Liver (tissue), 9 donors: ENCODE measurements around the gene SPACDR. TPM values are rescaled to one million over a fixed set of nuclear protein-coding genes. Genes with fewer than 3 reads are reported as not detected.

Experiments
- DNase-seq: peaks from one replicate; pipeline ENCODE4 v3.0.0-alpha.2; 2017; ENCODE audit warnings: low spot score
- H3K27ac ChIP-seq, 2 donors: one replicate each; pipeline ENCODE4 v1.7.0; 2013; ENCODE audit warnings: inconsistent platforms in 2 of 2, low read length in 2 of 2, control low read depth in 1 of 2, low read depth in 1 of 2, mild to moderate bottlenecking in 1 of 2
- H3K27me3 ChIP-seq, 4 donors: one replicate each; pipeline versions ENCODE4 v1.6.1 to v1.7.0; 2013; ENCODE audit warnings: low read length in 3 of 4, inconsistent platforms in 1 of 4, mild to moderate bottlenecking in 1 of 4, moderate library complexity in 1 of 4; ENCODE audit not compliant: control insufficient read depth in 4 of 4, insufficient read depth in 4 of 4
- H3K36me3 ChIP-seq, 4 donors: one replicate each; pipeline versions ENCODE4 v1.6.1 to v1.7.0; 2013; ENCODE audit warnings: low read length in 3 of 4, mild to moderate bottlenecking in 3 of 4, low read depth in 1 of 4, moderate library complexity in 1 of 4; ENCODE audit not compliant: control insufficient read depth in 4 of 4, insufficient read depth in 3 of 4
- H3K4me1 ChIP-seq, 4 donors: one replicate each; pipeline versions ENCODE4 v1.6.1 to v1.7.0; 2013; ENCODE audit warnings: low read length in 3 of 4, mild to moderate bottlenecking in 3 of 4, moderate library complexity in 1 of 4; ENCODE audit not compliant: control insufficient read depth in 4 of 4, insufficient read depth in 4 of 4
- H3K4me3 ChIP-seq, 3 donors: one replicate each; pipeline versions ENCODE4 v1.6.1 to v1.7.0; 2013; ENCODE audit warnings: low read length in 3 of 3, control low read depth in 1 of 3, low read depth in 1 of 3, mild to moderate bottlenecking in 1 of 3
- H3K9ac ChIP-seq, 2 donors: one replicate each; pipeline ENCODE4 v1.7.0; 2013; ENCODE audit warnings: low read length in 2 of 2, mild to moderate bottlenecking in 2 of 2, moderate library complexity in 2 of 2, control low read depth in 1 of 2, low read depth in 1 of 2
- H3K9me3 ChIP-seq, 4 donors: one replicate each; pipeline versions ENCODE4 v1.6.1 to v1.7.0; 2013; ENCODE audit warnings: low read length in 3 of 4; ENCODE audit not compliant: control insufficient read depth in 4 of 4
- EGR1 ChIP-seq, 2 donors: IDR thresholded peaks; 2 replicates each; pipeline ENCODE4 v1.6.1; 2016 to 2018; ENCODE audit warnings: antibody characterized with exemption in 2 of 2, low read depth in 2 of 2
- FOXA1 ChIP-seq: IDR thresholded peaks from 2 replicates; pipeline ENCODE4 v1.6.1; 2016; ENCODE audit warnings: antibody characterized with exemption
- FOXA2 ChIP-seq: IDR thresholded peaks from 2 replicates; pipeline ENCODE4 v1.6.1; 2016; ENCODE audit warnings: antibody characterized with exemption
- GABPA ChIP-seq, 2 donors: IDR thresholded peaks in 1 of 2; conservative IDR thresholded peaks in 1 of 2; 2 replicates each; pipeline ENCODE4 v1.6.1; 2016; ENCODE audit warnings: antibody characterized with exemption in 2 of 2, mild to moderate bottlenecking in 1 of 2, moderate library complexity in 1 of 2
- HNF4A ChIP-seq, 2 donors: conservative IDR thresholded peaks; 2 replicates each; pipeline ENCODE4 v1.6.1; 2016; ENCODE audit warnings: antibody characterized with exemption in 2 of 2, mild to moderate bottlenecking in 2 of 2
- HNF4G ChIP-seq: IDR thresholded peaks from 2 replicates; pipeline ENCODE4 v1.6.1; 2016; ENCODE audit warnings: antibody characterized with exemption
- JUND ChIP-seq, 2 donors: IDR thresholded peaks; 2 replicates each; pipeline ENCODE4 v1.6.1; 2016; ENCODE audit warnings: antibody characterized with exemption in 2 of 2
- NR2F2 ChIP-seq: IDR thresholded peaks from 2 replicates; pipeline ENCODE4 v1.6.1; 2016; ENCODE audit warnings: antibody characterized with exemption
- RAD21 ChIP-seq, 2 donors: IDR thresholded peaks; 2 replicates each; pipeline ENCODE4 v1.6.1; 2016; ENCODE audit warnings: antibody characterized with exemption in 2 of 2, mild to moderate bottlenecking in 2 of 2
- RXRA ChIP-seq, 2 donors: IDR thresholded peaks; 2 replicates each; pipeline ENCODE4 v1.6.1; 2017 to 2018; ENCODE audit warnings: antibody characterized with exemption in 2 of 2, mild to moderate bottlenecking in 1 of 2
- SP1 ChIP-seq: IDR thresholded peaks from 2 replicates; pipeline ENCODE4 v1.6.1; 2018; ENCODE audit warnings: antibody characterized with exemption, mild to moderate bottlenecking
- TAF1 ChIP-seq: conservative IDR thresholded peaks from 2 replicates; pipeline ENCODE4 v1.6.1; 2016; ENCODE audit warnings: antibody characterized with exemption, mild to moderate bottlenecking
- YY1 ChIP-seq: IDR thresholded peaks from 2 replicates; pipeline ENCODE4 v1.6.1; 2016; ENCODE audit warnings: antibody characterized with exemption, mild to moderate bottlenecking
- WGBS: extraction: QIAGEN DNeasy Blood & Tissue Kit; methylation state at CpG from one replicate; pipeline ENCODE4 v1.1.7; 2013; 5-methylcytosine and 5-hydroxymethylcytosine counted together
- polyA plus RNA-seq, 2 donors: library from polyadenylated mRNA; stranded (reverse) in 1 of 2; unstranded in 1 of 2; fragments of 200-250 nt in 1 of 2; fragments of >200 nt in 1 of 2; fragmentation: Nextera tagmentation in 1 of 2; extraction: Ambion mirVana in 1 of 2; gene quantifications; one replicate each; pipeline versions ENCODE4 v1.2.1 to v1.2.3, GENCODE V29; 2013 to 2015
- total RNA-seq, 2 donors: library from RNA; depleted of rRNA; stranded (reverse); fragments of >200 nt; gene quantifications; one replicate each; pipeline ENCODE4 v1.2.3, GENCODE V29; 2014
- TF ChIP-seq, protein P1 (sequence below): IDR thresholded peaks from 2 replicates; pipeline ENCODE4 v1.6.1; 2016; ENCODE audit warnings: antibody characterized with exemption
- TF ChIP-seq, protein P2 (sequence below): IDR thresholded peaks from 2 replicates; pipeline ENCODE4 v1.6.1; 2016; ENCODE audit warnings: antibody characterized with exemption
- TF ChIP-seq, protein P3 (sequence below): fragments of 150-350 bp; IDR thresholded peaks from 2 replicates; pipeline ENCODE4 v1.5.1; 2017; ENCODE audit warnings: improper control_type of control experiment, low read depth, low read length; ENCODE audit not compliant: missing input control
- TF ChIP-seq, protein P4 (sequence below): IDR thresholded peaks from 2 replicates; pipeline ENCODE4 v1.6.1; 2016; ENCODE audit warnings: antibody characterized with exemption, mild to moderate bottlenecking
- TF ChIP-seq, protein P5 (sequence below): IDR thresholded peaks from 2 replicates; pipeline ENCODE4 v1.6.1; 2016; ENCODE audit warnings: antibody characterized with exemption
- donor health status: healthy.
- donor health status: healthy.
- donor health status: healthy.
- donor health status: healthy.
- donor health status: healthy.

Gene SPACDR
- total and polyA plus RNA-seq, 4 donors, result 0.06 to 0.33 (median 0.17) TPM; not detected in 1

DNA sequence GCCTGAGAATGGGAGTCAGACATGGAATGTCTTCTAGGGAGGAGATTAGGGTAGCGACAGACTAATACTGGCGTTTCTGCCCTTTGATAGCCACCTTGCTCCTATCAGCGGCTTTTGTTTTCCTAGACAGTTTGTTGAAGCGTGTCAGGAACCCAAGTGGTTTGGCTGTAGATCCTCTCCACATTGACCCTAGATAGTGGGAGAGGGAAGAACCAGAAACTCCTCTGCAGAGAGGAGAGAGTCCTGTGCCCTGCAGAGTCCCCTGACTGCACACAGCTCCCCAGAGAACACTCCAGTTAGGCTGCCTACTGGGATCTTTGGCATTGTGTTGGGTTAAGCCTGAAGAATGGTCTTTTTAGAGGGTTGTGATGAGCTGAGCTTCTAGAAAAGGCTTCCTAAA is 32.0 kb downstream of the SPACDR start:
- no peaks in the 10 kb centered on the region for H3K27me3 ChIP-seq
- peaks cover 12 to 39% (median 29%) of the 10 kb centered on the region in 4 donors for H3K4me1 ChIP-seq
- no peaks in the 10 kb centered on the region for H3K9me3 ChIP-seq
- DNase-seq, result no peak
- H3K9ac ChIP-seq, result no peak overlapping the region
- 76% methylated on average over 4 of the region's 4 CpGs for WGBS
- no peak for TF ChIP-seq JUND (IDR thresholded peaks at IDR 0.05)
- TF ChIP-seq EGR1 (IDR thresholded peaks at IDR 0.05; ENCODE audit: low read depth in 2 of 2), result no peak
- no peak for TF ChIP-seq HNF4A (conservative IDR thresholded peaks at IDR 0.05)
- no peak for TF ChIP-seq HNF4G
- no peak for TF ChIP-seq RXRA (IDR thresholded peaks at IDR 0.05)
- TF ChIP-seq SP1, result no peak
- TF ChIP-seq, protein P1, sequence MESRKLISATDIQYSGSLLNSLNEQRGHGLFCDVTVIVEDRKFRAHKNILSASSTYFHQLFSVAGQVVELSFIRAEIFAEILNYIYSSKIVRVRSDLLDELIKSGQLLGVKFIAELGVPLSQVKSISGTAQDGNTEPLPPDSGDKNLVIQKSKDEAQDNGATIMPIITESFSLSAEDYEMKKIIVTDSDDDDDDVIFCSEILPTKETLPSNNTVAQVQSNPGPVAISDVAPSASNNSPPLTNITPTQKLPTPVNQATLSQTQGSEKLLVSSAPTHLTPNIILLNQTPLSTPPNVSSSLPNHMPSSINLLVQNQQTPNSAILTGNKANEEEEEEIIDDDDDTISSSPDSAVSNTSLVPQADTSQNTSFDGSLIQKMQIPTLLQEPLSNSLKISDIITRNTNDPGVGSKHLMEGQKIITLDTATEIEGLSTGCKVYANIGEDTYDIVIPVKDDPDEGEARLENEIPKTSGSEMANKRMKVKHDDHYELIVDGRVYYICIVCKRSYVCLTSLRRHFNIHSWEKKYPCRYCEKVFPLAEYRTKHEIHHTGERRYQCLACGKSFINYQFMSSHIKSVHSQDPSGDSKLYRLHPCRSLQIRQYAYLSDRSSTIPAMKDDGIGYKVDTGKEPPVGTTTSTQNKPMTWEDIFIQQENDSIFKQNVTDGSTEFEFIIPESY, result no peak
- no peak for TF ChIP-seq FOXA1
- TF ChIP-seq RAD21 (IDR thresholded peaks at IDR 0.05), result no peak
- TF ChIP-seq TAF1, result no peak
- TF ChIP-seq, protein P2, sequence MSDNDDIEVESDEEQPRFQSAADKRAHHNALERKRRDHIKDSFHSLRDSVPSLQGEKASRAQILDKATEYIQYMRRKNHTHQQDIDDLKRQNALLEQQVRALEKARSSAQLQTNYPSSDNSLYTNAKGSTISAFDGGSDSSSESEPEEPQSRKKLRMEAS, result no peak
- no peak for TF ChIP-seq FOXA2
- TF ChIP-seq, protein P3, sequence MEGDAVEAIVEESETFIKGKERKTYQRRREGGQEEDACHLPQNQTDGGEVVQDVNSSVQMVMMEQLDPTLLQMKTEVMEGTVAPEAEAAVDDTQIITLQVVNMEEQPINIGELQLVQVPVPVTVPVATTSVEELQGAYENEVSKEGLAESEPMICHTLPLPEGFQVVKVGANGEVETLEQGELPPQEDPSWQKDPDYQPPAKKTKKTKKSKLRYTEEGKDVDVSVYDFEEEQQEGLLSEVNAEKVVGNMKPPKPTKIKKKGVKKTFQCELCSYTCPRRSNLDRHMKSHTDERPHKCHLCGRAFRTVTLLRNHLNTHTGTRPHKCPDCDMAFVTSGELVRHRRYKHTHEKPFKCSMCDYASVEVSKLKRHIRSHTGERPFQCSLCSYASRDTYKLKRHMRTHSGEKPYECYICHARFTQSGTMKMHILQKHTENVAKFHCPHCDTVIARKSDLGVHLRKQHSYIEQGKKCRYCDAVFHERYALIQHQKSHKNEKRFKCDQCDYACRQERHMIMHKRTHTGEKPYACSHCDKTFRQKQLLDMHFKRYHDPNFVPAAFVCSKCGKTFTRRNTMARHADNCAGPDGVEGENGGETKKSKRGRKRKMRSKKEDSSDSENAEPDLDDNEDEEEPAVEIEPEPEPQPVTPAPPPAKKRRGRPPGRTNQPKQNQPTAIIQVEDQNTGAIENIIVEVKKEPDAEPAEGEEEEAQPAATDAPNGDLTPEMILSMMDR, result no peak
- no peak for TF ChIP-seq YY1
- no peak for TF ChIP-seq NR2F2
- TF ChIP-seq, protein P4, sequence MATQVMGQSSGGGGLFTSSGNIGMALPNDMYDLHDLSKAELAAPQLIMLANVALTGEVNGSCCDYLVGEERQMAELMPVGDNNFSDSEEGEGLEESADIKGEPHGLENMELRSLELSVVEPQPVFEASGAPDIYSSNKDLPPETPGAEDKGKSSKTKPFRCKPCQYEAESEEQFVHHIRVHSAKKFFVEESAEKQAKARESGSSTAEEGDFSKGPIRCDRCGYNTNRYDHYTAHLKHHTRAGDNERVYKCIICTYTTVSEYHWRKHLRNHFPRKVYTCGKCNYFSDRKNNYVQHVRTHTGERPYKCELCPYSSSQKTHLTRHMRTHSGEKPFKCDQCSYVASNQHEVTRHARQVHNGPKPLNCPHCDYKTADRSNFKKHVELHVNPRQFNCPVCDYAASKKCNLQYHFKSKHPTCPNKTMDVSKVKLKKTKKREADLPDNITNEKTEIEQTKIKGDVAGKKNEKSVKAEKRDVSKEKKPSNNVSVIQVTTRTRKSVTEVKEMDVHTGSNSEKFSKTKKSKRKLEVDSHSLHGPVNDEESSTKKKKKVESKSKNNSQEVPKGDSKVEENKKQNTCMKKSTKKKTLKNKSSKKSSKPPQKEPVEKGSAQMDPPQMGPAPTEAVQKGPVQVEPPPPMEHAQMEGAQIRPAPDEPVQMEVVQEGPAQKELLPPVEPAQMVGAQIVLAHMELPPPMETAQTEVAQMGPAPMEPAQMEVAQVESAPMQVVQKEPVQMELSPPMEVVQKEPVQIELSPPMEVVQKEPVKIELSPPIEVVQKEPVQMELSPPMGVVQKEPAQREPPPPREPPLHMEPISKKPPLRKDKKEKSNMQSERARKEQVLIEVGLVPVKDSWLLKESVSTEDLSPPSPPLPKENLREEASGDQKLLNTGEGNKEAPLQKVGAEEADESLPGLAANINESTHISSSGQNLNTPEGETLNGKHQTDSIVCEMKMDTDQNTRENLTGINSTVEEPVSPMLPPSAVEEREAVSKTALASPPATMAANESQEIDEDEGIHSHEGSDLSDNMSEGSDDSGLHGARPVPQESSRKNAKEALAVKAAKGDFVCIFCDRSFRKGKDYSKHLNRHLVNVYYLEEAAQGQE, result no peak
- TF ChIP-seq, protein P5, sequence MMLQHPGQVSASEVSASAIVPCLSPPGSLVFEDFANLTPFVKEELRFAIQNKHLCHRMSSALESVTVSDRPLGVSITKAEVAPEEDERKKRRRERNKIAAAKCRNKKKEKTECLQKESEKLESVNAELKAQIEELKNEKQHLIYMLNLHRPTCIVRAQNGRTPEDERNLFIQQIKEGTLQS, result no peak
- no peak for TF ChIP-seq GABPA (IDR thresholded peaks at IDR 0.05 in 1 of 2, conservative IDR thresholded peaks at IDR 0.05 in 1 of 2)
- peaks cover 7 to 14% (median 8%) of the 10 kb centered on the region in 4 donors for H3K36me3 ChIP-seq
- H3K4me3 ChIP-seq, result no peak overlapping the region
- H3K27ac ChIP-seq, result peak overlapping the region in 1 of 2 donors; percentile 9
